Measurements from ENCODE around the gene PBXIP1. TPM values are rescaled to one million over a fixed set of nuclear protein-coding genes. Genes with fewer than 3 reads are reported as not detected.
A peak's percentile ranks its signal among the peaks of the same experiment; 100 is the strongest.

The PBXIP1 gene
- total and polyA plus RNA-seq, 2 of the 13 experiments (the other 11 are each of a cell fraction or from before 2014, with no cell fraction given): 16.3 to 31.9 TPM

DNA sequence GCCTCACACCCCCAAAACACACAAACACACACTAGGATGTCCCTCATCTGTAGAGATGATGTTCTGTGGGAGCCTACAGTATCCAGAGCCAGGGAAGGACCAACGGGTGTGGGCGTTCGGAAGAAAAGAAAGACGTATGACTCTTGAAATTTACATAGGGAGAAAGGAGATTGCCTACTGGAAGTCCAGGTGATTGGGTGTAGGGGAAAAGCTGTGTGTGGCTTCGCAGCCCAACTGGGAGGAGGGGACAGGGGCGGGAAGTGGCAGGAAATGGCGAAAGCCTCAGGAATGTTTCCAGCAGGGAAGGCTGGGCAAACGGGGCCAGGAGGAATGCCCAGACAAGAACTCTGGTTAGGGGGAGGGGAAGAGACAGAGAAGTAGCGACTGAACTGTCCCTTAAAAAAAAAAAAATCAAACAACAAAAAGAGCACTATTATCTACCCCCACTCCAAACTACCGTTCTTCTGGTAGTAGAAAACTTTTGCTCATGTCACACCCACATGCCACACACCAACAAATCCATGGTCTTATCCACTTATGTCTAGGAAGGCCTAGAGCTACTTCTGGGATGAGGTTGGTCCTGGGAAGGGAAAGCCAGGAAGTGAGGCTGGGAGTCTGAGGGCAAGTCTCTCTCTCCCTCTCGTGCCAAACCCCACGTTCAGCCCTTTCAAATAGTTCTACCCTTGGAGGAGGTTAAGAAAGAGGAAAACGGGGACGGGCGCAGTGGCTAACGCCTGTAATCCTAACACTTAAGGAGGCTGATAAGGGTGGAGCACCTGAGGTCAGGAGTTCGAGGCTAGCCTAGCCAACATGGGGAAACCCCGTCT is 16.8 kb upstream of the PBXIP1 start (continued):
- TF ChIP-seq GABPA (IDR thresholded peaks at IDR 0.05; ENCODE audit: low read depth, low read length) (no peak), GABPA (CRISPR knock-in tag; IDR thresholded peaks at IDR 0.05; ENCODE audit: low read depth) (peak; percentile 84), SYNCRIP (IDR thresholded peaks at IDR 0.05; ENCODE audit: insufficient read depth, low read depth, low read length) (no peak), GPN1 (CRISPR knock-in tag; IDR thresholded peaks at IDR 0.05; ENCODE audit: borderline replicate concordance) (no peak), IKZF4 (CRISPR knock-in tag; IDR thresholded peaks at IDR 0.05; ENCODE audit: borderline replicate concordance, low read depth, not compliant biosample characterization) (peak; percentile 39), ZNF496 (CRISPR knock-in tag; IDR thresholded peaks at IDR 0.05; ENCODE audit: insufficient replicate concordance) (no peak), ZNF329 (CRISPR knock-in tag; IDR thresholded peaks at IDR 0.05; ENCODE audit: low read depth) (no peak), PCBP2 (optimal IDR thresholded peaks at IDR 0.05; ENCODE audit: low read depth, low read length, poor library complexity, severe bottlenecking) (no peak), CAMTA2 (CRISPR knock-in tag; IDR thresholded peaks at IDR 0.05; ENCODE audit: borderline replicate concordance) (no peak), PRDM15 (CRISPR knock-in tag; IDR thresholded peaks at IDR 0.05) (peak; percentile 39; the same call in 1 of the 2 replicates), ZNF816 (CRISPR knock-in tag; IDR thresholded peaks at IDR 0.05; ENCODE audit: borderline replicate concordance) (no peak), CEBPZ (IDR thresholded peaks at IDR 0.05; ENCODE audit: low read length) (no peak), CENPX (CRISPR knock-in tag; IDR thresholded peaks at IDR 0.05) (no peak), RORA (CRISPR knock-in tag; IDR thresholded peaks at IDR 0.05) (no peak), KDM5B (CRISPR knock-in tag; IDR thresholded peaks at IDR 0.05; ENCODE audit: borderline replicate concordance) (peak; percentile 46; the same call in 1 of the 2 replicates), ZNF143 (CRISPR knock-in tag; IDR thresholded peaks at IDR 0.05) (0 out of 2 replicates have a peak, but pooled peaks have one; percentile 45)
- TF ChIP-seq, protein P1, sequence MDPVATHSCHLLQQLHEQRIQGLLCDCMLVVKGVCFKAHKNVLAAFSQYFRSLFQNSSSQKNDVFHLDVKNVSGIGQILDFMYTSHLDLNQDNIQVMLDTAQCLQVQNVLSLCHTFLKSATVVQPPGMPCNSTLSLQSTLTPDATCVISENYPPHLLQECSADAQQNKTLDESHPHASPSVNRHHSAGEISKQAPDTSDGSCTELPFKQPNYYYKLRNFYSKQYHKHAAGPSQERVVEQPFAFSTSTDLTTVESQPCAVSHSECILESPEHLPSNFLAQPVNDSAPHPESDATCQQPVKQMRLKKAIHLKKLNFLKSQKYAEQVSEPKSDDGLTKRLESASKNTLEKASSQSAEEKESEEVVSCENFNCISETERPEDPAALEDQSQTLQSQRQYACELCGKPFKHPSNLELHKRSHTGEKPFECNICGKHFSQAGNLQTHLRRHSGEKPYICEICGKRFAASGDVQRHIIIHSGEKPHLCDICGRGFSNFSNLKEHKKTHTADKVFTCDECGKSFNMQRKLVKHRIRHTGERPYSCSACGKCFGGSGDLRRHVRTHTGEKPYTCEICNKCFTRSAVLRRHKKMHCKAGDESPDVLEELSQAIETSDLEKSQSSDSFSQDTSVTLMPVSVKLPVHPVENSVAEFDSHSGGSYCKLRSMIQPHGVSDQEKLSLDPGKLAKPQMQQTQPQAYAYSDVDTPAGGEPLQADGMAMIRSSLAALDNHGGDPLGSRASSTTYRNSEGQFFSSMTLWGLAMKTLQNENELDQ (CRISPR knock-in tag; IDR thresholded peaks at IDR 0.05; ENCODE audit: borderline replicate concordance): no peak
- TF ChIP-seq, protein P2, sequence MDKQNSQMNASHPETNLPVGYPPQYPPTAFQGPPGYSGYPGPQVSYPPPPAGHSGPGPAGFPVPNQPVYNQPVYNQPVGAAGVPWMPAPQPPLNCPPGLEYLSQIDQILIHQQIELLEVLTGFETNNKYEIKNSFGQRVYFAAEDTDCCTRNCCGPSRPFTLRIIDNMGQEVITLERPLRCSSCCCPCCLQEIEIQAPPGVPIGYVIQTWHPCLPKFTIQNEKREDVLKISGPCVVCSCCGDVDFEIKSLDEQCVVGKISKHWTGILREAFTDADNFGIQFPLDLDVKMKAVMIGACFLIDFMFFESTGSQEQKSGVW (CRISPR knock-in tag; IDR thresholded peaks at IDR 0.05; ENCODE audit: borderline replicate concordance): no peak
